Dermis blood vessel endothelial cell (primary cell): ENCODE measurements around the gene ATF5. TPM values are rescaled to one million over a fixed set of nuclear protein-coding genes. Genes with fewer than 3 reads are reported as not detected.
A peak's percentile ranks its signal among the peaks of the same experiment; 100 is the strongest.
"Not testable (repeated sequence)": the region's sequence is repeated elsewhere in the genome, so short reads cannot be mapped to it uniquely, and the experiment has no call there.

Experiments
- DNase-seq: peaks from one replicate; pipeline ENCODE4 v3.0.0; 2010
- total RNA-seq: library from RNA; depleted of rRNA; stranded (reverse); fragments of >200 nt; gene quantifications from 2 replicates; pipeline ENCODE4 v1.2.3, GENCODE V29; 2014

The ATF5 gene
- total RNA-seq, 1 donor from 2014 or later: 3.2 TPM

DNA sequence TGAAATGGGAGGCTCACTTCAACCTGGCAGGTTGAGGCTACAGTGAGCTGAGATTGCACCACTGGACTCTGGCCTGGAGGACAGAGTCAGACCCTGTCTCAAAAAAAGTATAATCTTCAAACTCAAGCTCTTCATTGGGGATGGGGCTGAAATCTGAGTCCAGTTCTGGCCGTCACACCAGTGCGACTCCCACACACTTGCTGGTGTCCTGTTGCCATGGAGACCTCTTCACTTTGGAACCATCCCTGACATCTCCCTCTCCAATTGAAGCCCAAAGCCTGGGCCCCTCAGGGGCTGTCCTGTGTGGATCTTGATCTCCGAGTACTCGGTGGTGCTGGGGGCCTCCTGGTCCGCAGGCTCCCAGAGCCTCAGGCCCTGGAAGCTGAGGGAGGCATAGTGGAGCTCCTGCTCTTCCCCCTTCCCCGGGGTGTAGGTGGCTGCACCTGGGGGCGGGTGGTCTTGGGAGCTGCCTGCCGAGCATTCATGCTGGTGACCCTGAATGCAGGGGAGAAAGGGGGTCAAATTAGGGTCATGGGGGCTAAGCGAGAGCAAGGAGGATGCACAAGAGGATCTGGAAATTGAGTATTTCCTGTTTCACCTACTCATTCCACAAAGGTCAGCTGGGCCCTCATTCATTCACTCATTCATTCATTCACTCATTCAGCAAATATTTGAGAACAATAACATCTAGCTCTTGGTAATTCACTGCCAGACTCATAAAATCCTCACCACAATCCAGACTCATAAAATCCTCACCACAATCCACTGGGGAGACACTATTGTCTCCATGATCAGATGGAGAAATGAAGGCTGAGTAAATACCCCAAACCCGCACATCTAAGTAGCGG lies 21.0 kb downstream of the ATF5 start:
- DNase-seq: no peak

DNA sequence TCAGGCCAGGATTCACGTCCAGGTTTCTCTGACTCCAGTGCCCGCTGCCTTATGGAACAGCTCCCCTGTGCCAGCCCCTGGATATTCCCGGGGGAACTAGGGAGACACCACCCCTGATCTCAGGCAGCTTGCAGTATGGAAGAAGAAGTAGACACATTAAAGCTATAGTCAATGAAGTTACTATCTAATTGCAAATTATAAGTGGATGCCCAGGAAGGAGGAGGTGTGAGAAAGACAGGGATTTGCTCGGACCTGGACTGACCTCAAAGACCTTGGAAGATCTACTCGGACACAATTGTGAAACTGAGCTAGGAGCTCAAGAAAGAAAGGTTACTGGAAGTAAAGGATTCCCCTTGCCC lies 21.6 kb downstream of the ATF5 start:
- no peak for DNase-seq

DNA sequence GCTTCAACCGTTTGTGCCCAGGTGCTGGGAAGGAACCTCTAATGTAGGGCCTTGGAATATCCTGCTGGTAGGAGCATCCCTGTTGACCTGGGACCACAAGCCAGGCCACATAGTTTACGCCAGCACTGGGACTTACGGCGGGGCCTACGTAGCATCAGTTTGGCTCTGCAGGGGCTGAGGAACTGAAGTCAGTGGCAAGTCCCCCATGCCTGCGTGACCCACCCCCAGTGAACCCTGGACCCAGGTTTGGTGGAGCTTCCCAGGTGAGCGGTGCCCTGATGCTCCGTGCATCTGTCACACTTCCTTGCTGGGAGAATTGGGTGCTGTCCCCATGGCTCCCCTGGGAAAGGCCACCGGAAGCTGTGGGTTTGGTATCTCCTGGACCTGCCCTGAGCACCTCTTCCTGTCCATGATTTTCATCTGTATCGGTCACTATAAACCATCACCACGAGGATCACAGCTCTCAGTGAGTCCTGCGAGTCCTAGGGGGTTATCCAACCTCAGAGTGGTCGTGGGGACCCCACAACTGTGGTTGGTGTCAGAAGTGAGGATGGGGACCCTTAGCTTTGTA lies 22.0 kb downstream of the ATF5 start:
- DNase-seq: no peak

DNA sequence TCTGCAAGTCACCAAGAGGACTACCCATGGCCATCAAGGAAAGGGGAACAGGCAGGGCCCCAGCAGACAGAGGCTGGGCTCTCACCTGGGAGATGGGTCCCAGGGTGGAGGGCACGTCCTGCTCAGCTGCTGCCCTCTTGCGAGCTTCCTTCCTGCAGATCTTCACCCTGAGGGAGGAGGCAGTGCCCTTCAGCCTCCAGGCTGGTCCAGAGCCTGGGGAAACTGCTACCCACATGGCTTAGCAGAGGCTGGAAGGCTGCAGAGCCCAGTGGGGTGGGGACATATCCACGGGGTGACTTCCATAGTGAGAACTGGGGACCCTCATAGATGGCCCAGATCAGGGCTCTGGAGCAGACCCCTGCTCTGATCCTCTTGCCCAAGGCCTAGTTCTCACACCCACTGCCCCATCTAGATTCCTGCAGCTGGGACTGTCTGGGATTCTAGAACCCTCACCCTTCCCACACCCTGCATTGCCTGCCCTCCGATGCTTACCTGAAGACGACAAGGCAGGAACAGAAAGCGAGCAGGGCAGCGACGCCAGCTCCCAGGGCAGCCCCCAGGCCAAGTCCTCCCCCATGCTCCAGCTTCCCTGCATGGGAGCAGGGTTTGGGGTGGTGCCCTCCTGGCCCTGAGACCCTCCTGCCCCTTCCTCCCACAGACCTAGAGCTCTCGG lies 22.9 kb downstream of the ATF5 start:
- no peak for DNase-seq

DNA sequence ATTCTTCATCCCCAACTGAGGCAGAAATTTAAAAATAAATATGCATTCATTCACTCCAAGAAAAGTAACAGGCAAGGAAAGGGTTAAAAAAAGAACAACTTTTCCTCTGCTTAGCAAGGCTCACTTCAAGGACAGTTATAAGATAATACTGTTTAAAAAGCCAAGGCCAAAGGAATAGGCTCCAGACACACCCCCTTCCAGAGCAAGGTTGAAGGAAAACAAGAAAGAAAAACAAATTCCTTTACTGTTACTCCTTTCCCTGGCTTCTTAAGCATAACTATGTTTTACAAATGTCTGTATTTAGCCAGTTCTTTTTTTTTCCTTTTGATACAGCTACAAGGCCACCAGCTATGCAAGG lies 23.5 kb downstream of the ATF5 start:
- DNase-seq: no peak

DNA sequence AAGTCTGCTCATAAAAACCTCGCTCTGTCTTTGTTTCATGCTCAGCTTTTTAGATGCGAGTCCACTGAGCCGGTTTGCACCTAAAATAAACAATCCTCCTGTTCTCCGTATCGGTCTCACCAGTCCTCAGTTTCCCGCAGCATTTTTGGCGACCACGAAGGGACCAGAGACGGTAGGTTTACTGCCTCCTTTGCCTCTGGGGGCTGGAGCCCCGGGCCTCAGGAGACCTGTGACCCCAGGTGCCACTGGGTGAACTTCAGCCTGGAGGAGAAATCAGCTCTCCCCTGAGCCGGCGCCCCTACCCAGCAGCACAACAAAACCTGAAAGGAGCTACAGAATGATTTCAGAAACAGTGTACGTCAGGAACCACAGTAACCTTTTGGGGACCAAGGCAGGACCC lies 23.9 kb downstream of the ATF5 start:
- no peak for DNase-seq

DNA sequence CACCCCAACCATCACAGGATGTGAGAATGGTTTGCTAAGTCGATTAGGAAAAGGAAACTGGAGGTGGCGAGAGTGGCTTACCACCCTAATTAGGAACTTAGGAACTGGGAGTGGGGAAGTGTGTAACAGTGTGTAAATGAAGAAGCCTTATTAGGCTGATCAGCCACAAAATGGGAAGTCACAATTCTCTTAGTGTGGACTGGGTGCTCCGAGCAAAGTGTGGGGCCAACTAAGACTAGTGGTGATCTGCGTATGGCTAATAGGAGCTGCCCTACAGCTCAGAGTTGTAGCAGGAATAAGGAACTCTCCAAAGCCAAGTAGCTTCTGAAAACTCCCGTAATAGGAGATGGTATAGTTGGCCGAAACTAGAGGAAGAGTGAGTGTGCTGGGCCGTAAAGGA lies 24.4 kb downstream of the ATF5 start:
- no peak for DNase-seq

DNA sequence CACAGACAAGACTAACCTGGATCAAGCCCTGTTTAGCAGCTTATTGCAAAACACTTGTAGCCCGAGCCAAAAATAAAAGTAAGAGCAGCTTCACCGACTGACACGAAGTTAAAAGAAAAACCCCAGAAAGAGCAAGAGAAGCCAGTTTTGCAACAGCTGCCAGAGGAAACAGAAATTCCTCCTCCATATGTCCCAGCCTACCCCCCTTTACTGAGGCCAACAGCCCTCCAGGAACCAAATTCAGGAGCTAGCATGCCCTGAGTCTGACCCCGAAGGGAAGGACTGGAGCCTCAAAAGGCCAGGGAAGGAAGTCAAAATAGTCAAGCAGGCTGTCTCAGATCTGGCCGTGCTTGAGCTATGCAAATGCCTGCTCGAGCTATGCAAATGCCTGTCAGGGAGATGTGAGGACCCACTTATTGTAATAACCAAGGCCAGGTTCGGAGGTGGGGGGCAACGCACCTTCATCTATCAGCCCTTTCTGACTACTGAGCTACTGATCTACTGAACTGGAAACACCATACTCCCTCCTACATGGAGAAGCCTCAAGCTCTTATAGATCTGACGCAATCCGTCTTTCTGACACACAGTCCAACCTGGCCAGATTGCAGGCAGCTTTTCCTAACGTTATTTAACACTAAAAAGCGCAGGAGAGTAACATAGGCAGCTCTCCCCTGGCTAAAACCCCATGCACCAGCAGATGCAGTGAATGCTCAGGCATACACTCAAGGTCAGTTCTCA lies 25.3 kb downstream of the ATF5 start:
- DNase-seq: no peak

DNA sequence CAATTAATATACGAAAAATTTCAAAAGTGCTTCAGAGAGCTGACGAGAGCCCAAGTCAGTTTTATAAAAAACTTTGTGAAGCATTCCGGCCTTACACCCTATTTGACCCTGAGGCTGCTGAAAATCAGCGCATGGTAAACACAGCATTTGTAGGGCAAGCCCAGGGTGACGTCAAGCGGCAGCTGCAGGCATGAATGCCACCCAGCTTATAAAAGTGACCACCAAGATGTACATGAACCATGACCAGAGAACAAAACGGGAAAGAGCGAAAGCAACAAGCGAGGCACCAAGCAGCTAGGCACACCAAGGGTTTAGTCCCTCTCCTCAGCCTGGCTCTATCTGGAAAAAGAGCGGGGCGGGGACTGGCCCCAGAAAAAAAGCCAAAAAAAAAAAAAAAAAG lies 25.9 kb downstream of the ATF5 start:
- DNase-seq: peak; percentile 25

DNA sequence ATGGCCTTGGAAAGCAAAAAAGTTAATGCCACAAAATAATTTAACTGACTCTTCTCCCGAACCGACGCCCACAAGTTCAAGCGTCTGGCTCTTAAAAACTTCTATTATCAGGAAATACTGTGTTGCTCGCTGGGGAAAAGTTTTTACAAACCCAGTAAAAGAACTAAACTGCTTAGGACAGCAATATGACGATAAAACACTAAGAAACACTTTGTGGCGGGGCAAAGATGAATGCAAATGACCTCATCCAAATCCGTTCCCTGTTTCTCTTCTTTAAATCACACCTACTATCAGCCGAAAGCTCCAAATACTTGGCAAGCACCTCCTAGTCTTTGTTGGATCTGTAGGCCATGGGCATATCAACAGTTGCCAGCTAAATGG lies 27.1 kb downstream of the ATF5 start:
- DNase-seq: no peak

DNA sequence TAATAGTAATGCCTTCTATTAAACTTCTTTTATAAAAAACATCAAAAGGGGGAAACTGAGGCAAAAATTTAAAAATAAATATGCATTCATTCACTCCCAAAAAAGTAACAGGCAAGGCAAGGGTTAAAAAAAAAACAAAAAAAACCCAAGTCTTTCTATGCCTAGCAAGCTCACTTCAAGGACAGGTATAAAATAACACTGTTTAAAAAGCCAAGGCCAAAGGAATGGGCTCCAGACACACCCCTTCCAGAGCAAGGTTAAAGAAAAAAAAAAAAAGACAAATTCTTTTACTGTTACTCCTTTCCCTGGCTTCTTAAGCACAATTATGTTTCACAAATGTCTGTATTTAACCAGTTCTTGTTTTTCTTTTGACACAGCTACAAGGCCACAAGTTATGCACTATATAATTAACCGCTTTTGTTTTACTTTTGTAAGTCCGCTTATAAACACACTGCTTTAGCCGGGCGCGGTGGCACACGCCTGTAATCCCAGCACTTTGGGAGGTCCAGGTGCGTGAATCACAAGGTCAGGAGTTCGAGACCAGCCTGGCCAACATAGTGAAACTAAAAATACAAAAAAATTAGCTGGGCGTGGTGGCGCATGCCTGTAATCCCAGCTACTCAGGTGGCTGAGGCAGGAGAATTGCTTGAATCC lies 28.4 kb downstream of the ATF5 start:
- no peak for DNase-seq

DNA sequence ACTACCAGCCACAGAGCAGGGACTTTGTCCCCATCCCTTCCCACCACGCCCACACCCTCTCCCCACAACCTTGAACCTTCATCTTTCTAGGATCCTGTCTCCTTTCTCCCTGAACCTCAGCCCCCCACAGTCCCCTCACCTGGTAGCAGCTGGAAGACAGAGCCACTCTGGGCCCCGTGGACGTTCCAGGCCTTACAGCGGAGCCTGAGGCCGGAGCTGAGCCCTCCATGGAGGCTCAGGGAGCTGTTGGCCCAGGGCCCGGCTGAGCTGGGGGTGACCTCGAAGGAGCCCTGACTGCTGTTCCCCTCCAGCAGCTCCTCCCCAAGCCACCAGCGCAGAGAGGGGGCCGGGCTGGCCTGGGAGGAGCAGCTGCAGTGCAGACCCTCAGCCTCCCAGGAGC lies 29.1 kb downstream of the ATF5 start:
- not testable (repeated sequence) for DNase-seq

DNA sequence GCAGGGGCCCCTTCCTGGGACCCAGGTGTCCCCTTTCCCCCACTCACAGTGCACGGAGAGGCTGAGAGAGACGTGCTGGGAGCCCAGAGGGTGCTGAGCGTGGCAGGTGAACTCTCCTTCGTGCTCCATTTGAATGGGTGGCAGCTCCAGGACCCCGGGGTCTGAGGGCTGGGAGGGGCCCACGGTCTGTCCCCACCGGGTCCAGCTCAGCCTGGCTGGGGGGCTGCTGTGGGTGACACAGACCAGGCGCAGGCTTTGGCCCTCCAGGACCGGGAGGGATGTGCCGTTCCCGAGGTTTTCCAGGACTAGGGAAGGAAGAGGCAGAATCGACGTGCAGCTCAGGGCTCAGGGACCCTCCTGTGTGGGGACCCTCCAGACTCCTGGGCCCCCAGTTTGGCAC lies 29.6 kb downstream of the ATF5 start:
- DNase-seq: not testable (repeated sequence)

DNA sequence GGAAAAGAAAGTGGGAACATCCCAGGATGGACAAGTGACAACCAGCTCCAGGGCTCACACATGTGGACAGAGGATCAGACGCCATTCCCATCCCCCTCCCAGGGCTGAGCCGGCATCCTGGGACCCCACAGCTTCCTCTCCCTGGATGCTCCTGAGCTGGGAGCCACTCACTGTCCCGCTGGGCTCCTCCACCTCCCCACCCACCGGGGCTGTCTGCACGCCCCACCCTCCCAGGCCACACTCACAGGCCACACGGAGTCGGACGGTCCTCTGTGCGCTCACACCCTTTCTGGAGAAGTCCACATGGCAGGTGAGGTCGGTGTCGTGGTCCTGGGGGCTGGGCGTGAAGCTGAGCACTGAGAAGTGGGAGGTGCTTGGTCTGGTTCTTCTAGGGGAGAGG lies 30.9 kb downstream of the ATF5 start:
- not testable (repeated sequence) for DNase-seq

DNA sequence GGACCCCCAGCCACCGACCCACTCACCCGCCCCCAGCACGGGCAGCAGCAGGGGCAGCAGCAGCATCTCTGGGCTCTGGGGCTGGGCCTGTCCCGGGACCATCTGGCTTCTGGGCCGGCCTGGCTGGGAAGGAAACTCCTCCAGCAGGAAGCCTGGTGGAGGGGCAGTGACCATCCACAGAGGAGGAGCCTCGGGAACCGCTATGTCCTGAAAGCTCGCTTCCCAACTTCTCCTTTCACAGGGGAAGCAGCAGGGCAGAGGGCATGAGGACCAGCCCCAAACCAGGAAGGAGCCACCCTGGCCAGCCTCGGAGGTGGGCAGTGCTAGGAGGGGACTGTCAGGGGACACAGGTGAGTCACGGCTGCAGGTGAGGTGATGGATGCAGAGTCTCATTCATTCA lies 32.0 kb downstream of the ATF5 start, which contains the start of gene SIGLEC11:
Gene SIGLEC11 (minus strand): TSS at position 193 of the 400 bp plus-strand sequence. CDS start 91 bp downstream, at position 102.
- DNase-seq: not testable (repeated sequence)

DNA sequence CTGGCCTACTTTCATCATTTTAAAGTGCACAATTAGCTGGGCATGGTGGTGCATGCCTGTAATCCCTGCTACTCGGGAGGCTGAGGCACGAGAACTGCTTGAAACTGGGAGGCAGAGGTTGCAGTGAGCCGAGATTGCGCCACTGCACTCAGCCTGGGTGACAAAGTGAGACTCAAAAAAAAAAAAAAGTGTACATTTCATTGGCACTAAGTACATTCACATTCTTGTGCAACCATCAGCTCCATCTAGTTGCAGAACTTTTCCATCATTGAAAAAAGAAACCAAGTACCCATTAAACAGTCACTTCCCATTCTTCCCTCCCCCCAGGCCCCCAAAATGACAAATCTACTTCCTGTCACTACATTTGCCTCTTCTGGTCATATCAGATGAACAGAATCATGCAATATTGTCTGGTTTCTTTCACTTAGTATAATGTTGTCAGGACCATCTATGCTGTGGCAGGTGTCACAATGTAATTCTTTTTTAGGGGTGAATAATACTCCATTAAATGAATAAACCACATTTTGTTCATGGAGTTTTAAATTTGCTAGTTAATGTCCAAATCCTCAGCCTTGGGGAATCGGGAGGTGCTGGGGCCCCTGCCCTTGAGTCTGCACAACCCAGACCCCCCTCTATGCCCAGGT lies 39.4 kb downstream of the ATF5 start:
- no peak for DNase-seq

DNA sequence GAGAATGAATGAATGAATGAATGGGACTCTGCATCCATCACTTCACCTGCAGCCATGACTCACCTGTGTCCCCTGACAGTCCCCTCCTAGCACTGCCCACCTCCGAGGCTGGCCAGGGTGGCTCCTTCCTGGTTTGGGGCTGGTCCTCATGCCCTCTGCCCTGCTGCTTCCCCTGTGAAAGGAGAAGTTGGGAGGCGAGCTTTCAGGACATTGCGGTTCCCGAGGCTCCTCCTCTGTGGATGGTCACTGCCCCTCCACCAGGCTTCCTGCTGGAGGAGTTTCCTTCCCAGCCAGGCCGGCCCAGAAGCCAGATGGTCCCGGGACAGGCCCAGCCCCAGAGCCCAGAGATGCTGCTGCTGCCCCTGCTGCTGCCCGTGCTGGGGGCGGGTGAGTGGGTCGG lies 40.4 kb downstream of the ATF5 start:
- not testable (repeated sequence) for DNase-seq

DNA sequence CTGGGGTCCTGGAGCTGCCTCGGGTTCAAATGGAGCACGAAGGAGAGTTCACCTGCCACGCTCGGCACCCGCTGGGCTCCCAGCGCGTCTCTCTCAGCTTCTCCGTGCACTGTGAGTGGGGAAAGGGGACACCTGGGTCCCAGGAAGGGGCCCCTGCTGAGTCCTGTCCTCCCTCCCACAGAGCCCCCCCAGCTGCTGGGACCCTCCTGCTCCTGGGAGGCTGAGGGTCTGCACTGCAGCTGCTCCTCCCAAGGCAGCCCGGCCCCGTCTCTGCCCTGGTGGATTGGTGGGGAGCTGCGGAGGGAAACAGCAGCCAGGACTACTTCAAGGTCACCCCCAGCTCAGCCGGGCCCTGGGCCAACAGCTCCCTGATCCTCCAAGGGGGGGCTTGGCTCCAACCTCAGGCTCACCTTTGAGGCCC lies 43.0 kb downstream of the ATF5 start:
- no peak for DNase-seq

DNA sequence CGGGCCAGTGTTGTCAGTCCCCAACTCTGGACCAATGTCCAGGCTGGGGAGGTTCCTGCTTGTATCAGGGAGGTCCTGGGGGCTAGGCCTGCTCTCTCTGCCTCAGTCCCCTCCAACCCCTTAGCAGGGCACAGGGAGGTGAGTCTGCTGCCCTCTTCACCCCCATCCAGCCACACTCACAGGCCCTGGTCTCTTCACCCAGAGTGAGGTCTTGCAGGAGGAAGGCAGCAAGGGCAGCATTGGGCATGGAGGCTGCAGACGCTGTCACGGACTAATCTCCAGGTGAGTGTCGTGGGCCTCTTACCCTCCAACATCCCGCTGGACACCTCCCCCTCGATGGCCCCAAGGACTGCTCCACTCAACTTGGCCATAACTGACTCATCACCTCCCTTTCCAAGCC lies 43.8 kb downstream of the ATF5 start:
- DNase-seq: no peak

DNA sequence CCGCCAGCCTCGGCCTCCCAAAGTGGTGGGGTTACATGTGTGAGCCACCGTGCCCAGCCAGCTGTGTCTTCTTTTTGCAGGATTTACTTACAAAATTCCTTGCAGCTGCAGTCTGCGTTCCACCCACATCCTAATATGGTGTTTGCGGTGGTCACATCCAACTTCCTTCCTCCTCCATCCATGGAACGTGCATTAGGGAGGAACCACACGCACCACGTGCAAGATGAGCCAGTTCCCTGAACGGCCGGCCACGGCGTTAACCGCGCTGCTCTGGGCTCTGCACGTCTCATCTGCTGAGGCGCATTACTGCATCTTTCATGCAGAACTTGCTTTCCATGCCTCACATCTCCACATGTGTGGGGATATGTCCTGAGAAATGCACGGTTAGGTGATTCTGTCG lies 45.0 kb downstream of the ATF5 start:
- DNase-seq: no peak

DNA sequence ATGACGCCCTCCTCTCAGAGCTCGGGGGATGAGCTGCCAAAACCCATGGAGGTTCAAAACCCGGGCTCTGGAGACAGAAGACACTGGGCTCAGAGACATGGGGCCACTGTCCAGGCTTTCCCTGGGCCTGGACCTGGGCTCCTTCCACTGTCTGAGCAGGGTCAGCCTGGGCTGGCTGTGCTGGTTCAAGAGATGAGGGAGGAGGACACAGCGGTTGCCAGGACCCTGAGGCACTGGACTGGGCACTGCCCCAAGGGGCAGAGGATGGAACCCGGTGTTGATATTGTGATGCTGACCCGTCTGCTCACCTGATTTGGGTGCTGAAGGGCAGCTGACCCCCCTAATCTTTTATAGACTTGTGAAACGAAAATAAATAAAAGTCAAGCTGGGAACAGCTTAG lies 46.0 kb downstream of the ATF5 start:
- no peak for DNase-seq

DNA sequence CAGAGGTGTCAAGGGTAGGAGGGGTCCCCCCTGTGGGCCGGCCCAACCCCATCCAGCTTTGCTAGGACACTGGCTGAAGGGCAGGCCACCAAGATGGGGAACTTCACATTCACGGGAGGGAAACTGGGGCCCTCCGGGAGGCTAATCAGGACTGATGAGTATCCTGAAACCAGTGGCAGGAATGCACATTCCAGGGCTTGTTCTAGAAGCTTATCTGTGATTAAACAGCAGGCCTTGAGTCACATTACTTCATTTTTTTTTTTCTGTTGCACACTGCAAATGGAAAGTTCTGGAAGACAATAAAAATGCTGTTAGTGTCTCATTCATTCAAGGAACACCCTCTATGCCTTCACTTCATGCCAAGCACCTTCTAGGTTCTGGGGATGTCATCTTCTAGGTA lies 47.5 kb downstream of the ATF5 start:
- DNase-seq: no peak
